D721Med (cell line): ENCODE measurements around the gene TRAK1.

Experiments
- DNase-seq: peaks from one replicate; pipeline ENCODE4 v3.0.0; 2011; ENCODE audit warnings: low spot score; ENCODE audit not compliant: insufficient read length
- FAIRE-seq: peaks from 2 replicates; lab custom pipeline; 2011; peaks lifted over from hg19 to GRCh38; lab: Jason Lieb, UNC
- TF ChIP-seq, protein P1 (sequence below): IDR thresholded peaks from 2 replicates; pipeline ENCODE4 v1.5.1; 2012; ENCODE audit warnings: mild to moderate bottlenecking, control low read depth; ENCODE audit not compliant: insufficient read depth; ENCODE audit errors: missing control alignments

TRAK1 gene

DNA sequence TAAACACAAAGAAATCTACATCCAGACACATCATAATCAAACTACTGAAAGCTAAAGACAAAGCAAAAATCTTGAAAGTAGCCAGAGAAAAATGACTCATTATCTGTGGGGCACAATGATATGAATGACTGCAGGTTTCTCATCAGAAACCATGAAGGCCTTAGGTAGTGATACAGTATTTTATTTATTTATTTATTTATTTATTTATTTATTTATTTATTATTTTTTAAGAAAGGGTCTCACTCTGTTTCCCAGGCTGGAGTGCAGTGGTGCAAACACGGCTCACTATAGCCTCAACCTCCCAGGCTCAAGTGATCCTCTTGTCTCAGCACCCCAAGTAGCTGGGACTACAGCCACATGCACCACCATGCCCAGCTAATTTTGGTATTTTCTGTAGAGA is 159.6 kb downstream of the TRAK1 start:
- DNase-seq = no peak
- no peak for FAIRE-seq
- TF ChIP-seq, protein P1, sequence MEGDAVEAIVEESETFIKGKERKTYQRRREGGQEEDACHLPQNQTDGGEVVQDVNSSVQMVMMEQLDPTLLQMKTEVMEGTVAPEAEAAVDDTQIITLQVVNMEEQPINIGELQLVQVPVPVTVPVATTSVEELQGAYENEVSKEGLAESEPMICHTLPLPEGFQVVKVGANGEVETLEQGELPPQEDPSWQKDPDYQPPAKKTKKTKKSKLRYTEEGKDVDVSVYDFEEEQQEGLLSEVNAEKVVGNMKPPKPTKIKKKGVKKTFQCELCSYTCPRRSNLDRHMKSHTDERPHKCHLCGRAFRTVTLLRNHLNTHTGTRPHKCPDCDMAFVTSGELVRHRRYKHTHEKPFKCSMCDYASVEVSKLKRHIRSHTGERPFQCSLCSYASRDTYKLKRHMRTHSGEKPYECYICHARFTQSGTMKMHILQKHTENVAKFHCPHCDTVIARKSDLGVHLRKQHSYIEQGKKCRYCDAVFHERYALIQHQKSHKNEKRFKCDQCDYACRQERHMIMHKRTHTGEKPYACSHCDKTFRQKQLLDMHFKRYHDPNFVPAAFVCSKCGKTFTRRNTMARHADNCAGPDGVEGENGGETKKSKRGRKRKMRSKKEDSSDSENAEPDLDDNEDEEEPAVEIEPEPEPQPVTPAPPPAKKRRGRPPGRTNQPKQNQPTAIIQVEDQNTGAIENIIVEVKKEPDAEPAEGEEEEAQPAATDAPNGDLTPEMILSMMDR = no peak

DNA sequence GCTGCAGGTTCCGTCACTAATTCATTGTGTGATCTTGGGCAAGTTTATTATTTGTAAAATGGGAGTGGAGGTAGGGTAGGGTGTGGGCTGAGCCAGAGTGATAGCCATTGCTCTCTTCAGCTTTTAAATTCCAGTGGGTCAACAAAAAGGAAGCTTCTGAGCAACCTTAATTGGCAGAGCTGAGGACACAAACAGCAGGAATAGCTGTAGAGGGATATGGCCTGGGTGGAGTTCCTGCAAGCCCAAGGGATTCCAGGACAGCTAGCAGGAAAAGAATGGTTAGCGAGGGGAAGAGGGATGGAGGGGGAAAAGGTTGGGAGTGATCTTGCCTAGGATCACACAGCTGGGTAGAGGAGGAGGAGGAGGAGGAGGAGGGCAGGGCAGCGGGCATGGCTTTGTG is 163.4 kb downstream of the TRAK1 start:
- TF ChIP-seq, protein P1 = no peak
- no peak for DNase-seq
- FAIRE-seq = no peak

DNA sequence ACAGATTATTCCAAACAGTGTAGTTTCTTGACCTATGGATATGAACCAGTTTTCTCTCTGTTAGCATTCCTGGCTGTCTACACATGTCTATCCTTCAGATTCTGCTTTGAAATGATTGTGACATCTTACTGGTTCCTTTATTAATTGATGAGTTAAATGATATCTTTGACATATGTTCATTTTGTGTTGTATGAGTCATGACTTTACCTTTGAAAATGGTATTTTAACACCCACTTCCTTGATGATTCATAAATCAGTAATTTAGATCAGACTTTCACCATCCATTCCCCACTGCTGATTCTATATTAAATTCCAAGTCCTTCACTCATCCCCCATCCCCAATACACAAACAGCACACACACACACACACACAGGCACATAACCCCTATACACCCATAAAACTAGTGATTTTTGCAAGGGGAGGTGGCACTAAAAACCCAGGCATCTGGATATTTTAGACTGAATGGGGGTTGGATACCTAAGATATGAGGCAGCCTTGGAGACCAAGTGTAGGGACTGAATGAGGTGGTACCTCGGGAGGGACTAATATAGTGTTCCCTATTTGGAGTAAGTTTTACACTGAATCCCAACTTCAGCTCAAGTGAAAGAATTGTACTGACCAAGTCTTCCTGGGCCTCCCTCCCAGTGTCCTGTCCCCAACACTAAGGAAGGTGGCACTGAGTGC is 165.1 kb downstream of the TRAK1 start:
- TF ChIP-seq, protein P1 = no peak
- FAIRE-seq = no peak
- DNase-seq = no peak

DNA sequence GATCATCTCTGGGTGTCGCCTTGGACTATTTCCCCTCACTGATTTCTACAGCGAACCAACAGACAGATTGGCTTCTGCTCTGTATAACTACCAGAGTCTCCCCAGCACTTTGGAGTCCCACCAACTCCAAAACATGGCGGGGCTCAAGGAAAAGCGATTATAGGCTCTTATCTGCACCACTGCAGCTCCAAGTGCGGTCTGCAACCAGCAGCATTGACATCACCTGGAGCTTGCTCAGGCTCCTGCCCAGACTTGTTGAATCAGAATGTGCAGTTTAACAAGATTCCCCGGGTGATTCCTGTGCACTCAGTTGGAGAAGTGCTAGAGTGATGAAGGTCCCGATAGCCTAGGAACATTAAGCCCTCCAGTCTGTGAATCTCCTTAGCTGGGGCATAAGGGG is 165.8 kb downstream of the TRAK1 start:
- DNase-seq (no peak), FAIRE-seq (no peak)
- TF ChIP-seq, protein P1 = no peak

DNA sequence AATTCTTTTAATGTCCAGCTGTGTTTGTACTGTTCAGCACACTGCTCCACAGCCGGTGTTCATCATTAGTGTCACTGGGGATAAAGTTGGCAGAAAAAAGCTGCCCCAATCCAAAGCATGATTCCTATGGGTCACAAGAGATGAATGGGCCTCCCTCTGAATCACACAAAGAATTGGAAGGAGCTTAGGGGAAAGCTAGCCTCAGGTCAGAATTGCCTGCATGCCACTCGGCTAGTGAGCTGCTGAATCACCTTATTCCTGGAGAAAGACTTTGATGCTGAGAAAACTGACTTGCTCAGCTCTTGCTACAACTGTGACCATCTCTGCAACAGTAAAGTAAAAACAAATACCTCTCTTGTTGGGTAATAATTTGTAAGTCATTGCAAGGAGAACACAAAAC is 171.4 kb downstream of the TRAK1 start:
- DNase-seq (no peak), FAIRE-seq (no peak)
- TF ChIP-seq, protein P1 = no peak

DNA sequence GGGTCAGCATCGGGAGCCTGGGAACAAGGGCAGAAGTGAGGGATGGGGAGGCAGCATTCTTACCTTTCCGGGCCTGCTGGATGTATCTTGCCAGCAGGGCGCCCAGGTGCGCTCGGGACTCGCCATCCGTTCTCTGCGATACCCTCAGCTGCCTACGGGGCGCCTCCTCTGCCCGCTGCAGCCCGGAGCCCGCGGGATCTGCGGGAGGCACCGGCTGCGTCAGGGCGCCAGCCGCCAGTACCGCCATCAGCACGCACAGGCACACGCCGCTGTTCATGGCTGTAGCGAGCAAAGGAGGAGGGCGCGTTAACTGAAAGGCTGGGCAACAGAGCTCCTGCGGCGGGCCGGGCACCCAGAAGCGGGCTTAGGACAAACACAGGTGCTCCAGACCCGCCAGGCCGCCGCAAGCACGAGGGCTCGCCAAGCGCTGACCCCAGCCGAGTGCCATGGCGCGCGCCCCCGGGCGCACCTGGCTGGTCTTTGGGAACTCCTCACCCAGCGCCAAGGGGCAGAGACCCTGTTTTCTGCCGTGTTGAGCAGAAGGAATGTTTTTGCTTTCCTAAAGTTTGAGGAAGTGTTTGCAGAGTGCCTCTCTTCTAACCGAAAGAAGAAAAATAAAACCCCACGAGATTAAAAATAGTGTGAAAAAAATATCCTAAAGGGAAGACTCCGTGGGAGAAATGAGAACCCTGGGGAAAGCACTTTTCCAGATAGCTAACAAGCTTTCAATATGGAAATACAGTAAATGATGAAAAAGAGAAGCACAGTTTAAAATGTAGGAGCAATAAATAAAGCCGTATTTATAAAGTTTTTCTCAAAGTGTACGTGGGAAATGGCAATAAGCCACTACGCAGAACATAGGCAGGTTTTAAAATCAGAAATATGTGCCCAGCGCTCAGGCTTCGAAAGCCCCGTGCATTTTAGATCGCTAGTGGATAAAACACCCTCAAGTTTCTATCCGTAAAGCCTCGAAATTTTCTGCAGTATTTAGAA is 172.5 kb downstream of the TRAK1 start:
- no peak for DNase-seq
- FAIRE-seq = no peak
- TF ChIP-seq, protein P1 = no peak
